Retina (tissue), 1 donor: ENCODE data around the gene CD160.
"Not testable (repeated sequence)": the region's sequence is repeated elsewhere in the genome, so short reads cannot be mapped to it uniquely, and the experiment has no call there.

Experiments used
- DNase-seq: peaks from one replicate; pipeline ENCODE4 v3.0.0-alpha.2; 2016

CD160 gene

GRCh38 chr1:145759721-145760120, 40.4 kb downstream of the CD160 start:
- no peak for DNase-seq

GRCh38 chr1:145760395-145760949, 41.2 kb downstream of the CD160 start:
- not testable (repeated sequence) for DNase-seq

GRCh38 chr1:145761498-145761897, 42.2 kb downstream of the CD160 start:
- DNase-seq = not testable (repeated sequence)

GRCh38 chr1:145762001-145762400, 42.7 kb downstream of the CD160 start:
- DNase-seq = not testable (repeated sequence)

GRCh38 chr1:145764231-145764940, 45.1 kb downstream of the CD160 start:
- DNase-seq = not testable (repeated sequence)

GRCh38 chr1:145765127-145765526, 45.8 kb downstream of the CD160 start:
- not testable (repeated sequence) for DNase-seq

GRCh38 chr1:145765585-145766360, 46.5 kb downstream of the CD160 start:
- not testable (repeated sequence) for DNase-seq

- not testable (repeated sequence) for DNase-seq
These were observed 47.6 kb downstream of the CD160 start for GRCh38 chr1:145766926-145767325.

- DNase-seq = not testable (repeated sequence)
These were observed 48.7 kb downstream of the CD160 start for GRCh38 chr1:145768004-145768403.

GRCh38 chr1:145771056-145771455, 51.8 kb downstream of the CD160 start:
- no peak for DNase-seq

GRCh38 chr1:145773423-145773822, 54.1 kb downstream of the CD160 start:
- DNase-seq = no peak

- DNase-seq = no peak
These were observed 58.3 kb downstream of the CD160 start for GRCh38 chr1:145777357-145778145.

- no peak for DNase-seq
These were observed 58.8 kb downstream of the CD160 start for GRCh38 chr1:145778146-145778540.

GRCh38 chr1:145782272-145783099, 63.2 kb downstream of the CD160 start:
- no peak for DNase-seq

- no peak for DNase-seq
These were observed 65.1 kb downstream of the CD160 start for GRCh38 chr1:145784409-145784808.

GRCh38 chr1:145785547-145785946, 66.2 kb downstream of the CD160 start:
- no peak for DNase-seq

GRCh38 chr1:145786271-145786670, 67.0 kb downstream of the CD160 start:
- no peak for DNase-seq

GRCh38 chr1:145788580-145788979, 69.3 kb downstream of the CD160 start:
- no peak for DNase-seq
